Globus pallidus (tissue), 1 donor: ENCODE measurements around the gene TOP3A.

Experiments
- DNase-seq: peaks from one replicate; pipeline ENCODE4 v3.0.0-alpha.2; 2015; ENCODE audit warnings: low spot score

Gene TOP3A

GRCh38 chr17:18253947-18254821 is 60.6 kb downstream of the TOP3A start:
- DNase-seq: no peak

- DNase-seq: no peak
These were observed 61.5 kb downstream of the TOP3A start for GRCh38 chr17:18253187-18253884.

GRCh38 chr17:18252160-18252559 is 62.6 kb downstream of the TOP3A start:
- no peak for DNase-seq

GRCh38 chr17:18251204-18251603 is 63.6 kb downstream of the TOP3A start:
- DNase-seq: no peak

- DNase-seq: no peak
These were observed 64.1 kb downstream of the TOP3A start for GRCh38 chr17:18250708-18251107.

DNA sequence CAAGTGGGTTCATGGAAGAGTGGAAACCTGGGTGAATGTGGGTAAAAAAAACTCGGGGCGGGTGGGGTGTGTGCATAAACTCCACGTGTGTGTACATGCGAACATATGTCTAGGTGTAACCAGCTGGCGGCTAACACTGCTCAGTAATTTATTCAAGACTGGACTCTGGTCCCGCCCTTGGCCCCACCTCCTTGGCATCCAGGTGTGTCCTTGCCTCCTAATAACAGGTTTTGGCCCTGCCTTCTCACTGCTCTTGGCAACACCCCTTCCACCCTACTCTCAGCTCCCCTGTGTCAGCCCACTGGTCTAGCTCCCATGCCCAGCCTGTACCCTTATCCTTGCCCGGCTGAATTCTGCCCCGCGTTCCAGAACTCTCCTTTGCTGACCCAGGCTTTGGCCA is 64.5 kb downstream of the TOP3A start:
- DNase-seq: no peak

DNA sequence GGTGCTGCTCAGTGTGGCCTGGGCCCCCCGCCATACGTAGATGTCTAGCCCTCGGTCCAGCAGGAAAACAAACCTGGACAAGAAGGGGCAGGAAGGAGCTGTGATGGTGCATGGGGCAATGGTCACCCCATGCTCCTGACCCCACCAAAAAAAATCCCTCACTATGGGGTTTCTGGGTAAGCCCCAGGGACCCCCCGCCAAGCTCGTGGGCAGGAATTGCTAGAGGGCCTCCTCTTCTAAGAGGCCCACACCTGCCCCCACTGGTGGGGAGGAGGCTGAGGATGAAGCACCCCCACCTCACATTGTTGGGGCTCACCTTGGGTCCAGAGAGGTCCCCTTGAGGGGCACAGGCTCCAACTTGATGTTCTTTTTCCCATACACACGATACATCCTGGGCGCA is 66.0 kb downstream of the TOP3A start:
- DNase-seq: no peak

GRCh38 chr17:18248300-18248731 is 66.5 kb downstream of the TOP3A start:
- peak; percentile 76 for DNase-seq

DNA sequence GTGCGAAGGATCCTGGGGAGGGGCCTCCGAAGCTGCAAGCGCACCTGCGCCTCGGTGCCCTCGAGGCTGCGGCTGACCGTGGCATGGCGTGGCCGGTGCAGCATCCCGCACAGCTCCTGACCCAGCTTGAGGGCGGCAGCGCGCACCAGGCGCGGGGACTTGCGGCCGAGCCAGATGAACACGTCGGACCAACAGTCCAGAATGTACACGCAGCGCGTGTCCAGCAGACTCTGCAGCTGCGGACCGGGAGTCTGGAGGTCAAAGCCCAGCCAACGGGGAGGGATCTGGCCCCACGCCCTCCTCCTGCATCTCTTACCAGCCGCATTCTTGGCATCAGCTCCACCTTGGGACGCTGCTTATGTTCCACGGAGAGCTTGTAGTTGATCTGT is 67.2 kb downstream of the TOP3A start:
- peak; percentile 72 for DNase-seq

GRCh38 chr17:18246880-18247612 is 67.7 kb downstream of the TOP3A start:
- DNase-seq: no peak

DNA sequence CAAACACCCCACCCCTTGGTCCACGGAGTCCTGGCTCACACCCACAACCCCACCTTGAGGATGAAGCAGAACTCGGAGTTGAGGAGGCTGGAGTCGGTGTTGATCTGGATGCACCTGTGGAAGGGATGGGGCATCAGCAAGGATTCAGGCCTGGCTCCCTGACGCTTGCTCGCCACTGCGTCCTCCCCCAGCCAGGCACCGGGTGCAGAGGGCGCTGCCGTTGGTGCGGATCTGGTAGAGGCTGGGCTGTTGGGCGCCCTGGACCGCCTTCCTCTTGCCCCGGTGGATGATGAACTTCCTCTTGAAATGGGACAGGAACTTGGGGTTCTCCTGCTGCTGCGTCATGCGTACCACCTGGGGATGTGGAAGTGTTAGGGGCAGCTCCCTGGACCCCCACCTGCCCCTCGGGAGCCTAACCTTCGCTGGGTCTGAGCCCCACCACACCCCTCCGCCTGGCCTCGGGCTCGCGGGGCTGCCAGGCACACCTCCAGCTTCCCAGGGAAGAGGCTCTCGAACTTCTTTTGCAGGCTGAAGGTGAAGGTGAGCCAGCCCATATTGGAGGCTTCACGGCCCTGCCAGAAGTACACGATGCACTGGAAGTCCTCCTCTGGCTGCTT is 68.6 kb downstream of the TOP3A start:
- no peak for DNase-seq

GRCh38 chr17:18245038-18245776 is 69.6 kb downstream of the TOP3A start:
- no peak for DNase-seq

DNA sequence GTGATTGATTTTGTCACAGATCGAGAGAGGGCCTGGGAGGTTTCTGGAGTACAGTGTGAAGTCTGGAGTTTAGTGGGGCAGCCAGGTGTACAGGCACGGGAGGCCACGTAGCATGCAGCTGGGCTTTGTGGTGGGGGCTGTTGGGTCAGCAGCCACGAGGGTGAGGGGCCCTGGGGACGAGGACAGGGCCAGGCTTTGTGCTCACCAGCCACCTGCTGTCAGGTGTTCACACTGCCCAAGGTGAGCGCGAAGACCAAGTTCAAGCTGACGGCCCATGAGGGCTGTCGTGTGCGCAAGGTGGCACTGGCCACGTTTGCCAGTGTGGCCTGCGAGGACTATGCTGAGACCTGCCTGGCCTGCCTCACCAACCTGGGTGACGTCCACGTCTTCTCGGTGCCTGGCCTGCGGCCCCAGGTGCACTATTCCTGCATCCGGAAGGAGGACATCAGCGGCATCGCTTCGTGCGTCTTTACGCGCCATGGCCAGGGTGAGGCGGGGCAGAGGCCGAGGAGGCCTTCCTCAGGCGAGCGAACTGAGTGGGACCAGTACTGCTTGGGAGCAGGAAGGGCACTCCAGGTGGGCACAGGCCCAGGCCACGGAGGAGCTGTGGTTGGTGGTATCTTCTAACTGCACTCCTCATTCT is 73.4 kb downstream of the TOP3A start:
- no peak for DNase-seq

DNA sequence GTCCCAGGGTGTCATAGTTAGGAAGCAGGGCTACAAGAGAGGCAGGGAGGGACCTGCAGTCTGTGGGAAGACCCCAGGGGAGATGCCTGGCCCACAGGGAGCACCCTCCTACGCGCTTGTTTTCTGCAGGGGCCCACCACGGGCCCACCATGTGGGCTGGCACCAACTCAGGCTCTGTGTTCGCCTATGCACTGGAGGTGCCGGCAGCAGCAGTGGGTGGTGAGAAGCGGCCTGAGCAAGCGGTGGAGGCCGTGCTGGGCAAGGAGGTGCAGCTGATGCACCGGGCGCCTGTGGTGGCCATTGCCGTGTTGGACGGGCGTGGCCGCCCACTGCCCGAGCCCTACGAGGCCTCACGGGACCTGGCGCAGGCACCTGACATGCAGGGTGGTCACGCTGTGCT is 74.3 kb downstream of the TOP3A start:
- no peak for DNase-seq

GRCh38 chr17:18238299-18238698 is 76.5 kb downstream of the TOP3A start:
- DNase-seq: no peak

DNA sequence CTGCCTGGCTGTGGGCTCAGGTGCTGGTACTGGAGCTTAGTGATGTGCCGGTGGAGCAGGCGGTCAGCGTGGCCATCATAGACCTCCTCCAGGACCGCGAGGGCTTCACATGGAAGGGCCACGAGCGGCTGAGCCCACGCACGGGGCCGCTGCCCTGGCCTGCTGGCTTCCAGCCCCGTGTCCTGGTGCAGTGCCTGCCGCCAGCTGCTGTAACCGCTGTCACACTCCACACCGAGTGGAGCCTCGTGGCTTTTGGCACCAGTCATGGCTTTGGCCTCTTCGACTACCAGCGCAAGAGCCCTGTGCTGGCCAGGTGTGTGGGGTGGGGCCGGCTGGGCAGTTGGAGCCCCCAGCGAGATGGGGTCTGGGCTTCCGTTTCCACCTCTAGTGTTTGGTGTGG is 77.3 kb downstream of the TOP3A start:
- no peak for DNase-seq

GRCh38 chr17:18236494-18236893 is 78.3 kb downstream of the TOP3A start:
- DNase-seq: no peak

- no peak for DNase-seq
These were observed 79.0 kb downstream of the TOP3A start for GRCh38 chr17:18235743-18236256.

- no peak for DNase-seq
These were observed 79.9 kb downstream of the TOP3A start for GRCh38 chr17:18234853-18235380.

GRCh38 chr17:18233803-18234518 is 80.8 kb downstream of the TOP3A start:
- DNase-seq: no peak
